RKO (cell line): Measurements from ENCODE around the gene TEX14.
"Not testable (repeated sequence)": the region's sequence is repeated elsewhere in the genome, so short reads cannot be mapped to it uniquely, and the experiment has no call there.

Experiments
- DNase-seq: peaks from one replicate; pipeline ENCODE4 v3.0.0-alpha.2; 2016; ENCODE audit warnings: low spot score

The TEX14 gene

GRCh38 chr17:58595194-58595792 lies 96.6 kb downstream of the TEX14 start:
- DNase-seq, result peak; percentile 15

GRCh38 chr17:58593123-58593522 lies 98.7 kb downstream of the TEX14 start:
- no peak for DNase-seq

- no peak for DNase-seq
Measured at GRCh38 chr17:58591455-58591854, 100.4 kb downstream of the TEX14 start.

- no peak for DNase-seq
Measured at GRCh38 chr17:58590377-58590776, 101.5 kb downstream of the TEX14 start.

GRCh38 chr17:58587713-58588117 lies 104.1 kb downstream of the TEX14 start:
- DNase-seq, result peak; percentile 34

GRCh38 chr17:58586009-58586644 lies 105.7 kb downstream of the TEX14 start:
- DNase-seq, result no peak

GRCh38 chr17:58585554-58585953 lies 106.3 kb downstream of the TEX14 start:
- DNase-seq, result no peak

GRCh38 chr17:58583486-58583885 lies 108.4 kb downstream of the TEX14 start:
- no peak for DNase-seq

- DNase-seq, result not testable (repeated sequence)
Measured at GRCh38 chr17:58582718-58583117, 109.1 kb downstream of the TEX14 start.

GRCh38 chr17:58580671-58581070 lies 111.2 kb downstream of the TEX14 start:
- DNase-seq, result no peak

GRCh38 chr17:58577696-58578095 lies 114.1 kb downstream of the TEX14 start:
- peak; percentile 67 for DNase-seq

GRCh38 chr17:58576679-58577367 lies 115.0 kb downstream of the TEX14 start:
- DNase-seq, result peak; percentile 38

- DNase-seq, result peak; percentile 78
Measured at GRCh38 chr17:58575511-58575910, 116.3 kb downstream of the TEX14 start.

GRCh38 chr17:58574025-58574424 lies 117.8 kb downstream of the TEX14 start:
- DNase-seq, result no peak

GRCh38 chr17:58572846-58573245 lies 119.0 kb downstream of the TEX14 start:
- DNase-seq, result no peak

- DNase-seq, result no peak
Measured at GRCh38 chr17:58570758-58571157, 121.1 kb downstream of the TEX14 start.

- no peak for DNase-seq
Measured at GRCh38 chr17:58569196-58569595, 122.6 kb downstream of the TEX14 start.

GRCh38 chr17:58568044-58568799 lies 123.6 kb downstream of the TEX14 start:
- no peak for DNase-seq

- DNase-seq, result no peak
Measured at GRCh38 chr17:58565389-58566311, 126.2 kb downstream of the TEX14 start.

- no peak for DNase-seq
Measured at GRCh38 chr17:58564971-58565370, 126.9 kb downstream of the TEX14 start.

- DNase-seq, result no peak
Measured at GRCh38 chr17:58564243-58564642, 127.6 kb downstream of the TEX14 start.

GRCh38 chr17:58560511-58560910 lies 131.3 kb downstream of the TEX14 start:
- DNase-seq, result no peak
